Measurements from ENCODE around the gene ZNF821.

- TF ChIP-seq CTCF (IDR thresholded peaks at IDR 0.05), result no peak
- TF ChIP-seq POLR2A (IDR thresholded peaks at IDR 0.05), result no peak
Observed at GRCh38 chr16:71880176-71880575, 3.8 kb downstream of the ZNF821 start.

All from esophagus squamous epithelium (tissue), 4 donors.